Measurements from ENCODE around the gene MAPK14.

MAPK14 gene

DNA sequence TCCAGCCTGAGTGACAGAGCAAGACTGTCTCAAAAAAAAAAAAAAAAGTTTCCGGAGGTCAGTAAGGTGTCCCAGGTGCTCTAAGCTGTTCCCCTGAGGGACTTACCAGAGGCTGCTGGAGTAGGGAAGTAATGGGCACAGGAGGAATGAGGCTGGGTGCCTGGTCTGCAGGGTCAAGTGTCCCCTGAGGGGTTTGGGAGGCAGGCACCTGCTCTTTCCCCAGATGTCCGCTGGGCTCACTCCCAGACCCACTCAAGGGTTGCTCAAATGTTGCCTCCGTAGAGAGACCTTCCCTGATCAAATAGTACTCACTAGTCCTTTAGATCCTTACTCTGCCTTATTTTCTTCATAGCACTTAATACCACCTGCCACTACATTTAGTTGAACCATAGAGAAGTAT is 97.3 kb downstream of the MAPK14 start:
- Histone ChIP-seq H3K9me2 (ENCODE audit: low read depth, low read length) (no peaks in the 10 kb centered on the region), H3K9me3 (ENCODE audit: low read length) (no peaks in the 10 kb centered on the region), H3K79me2 (ENCODE audit: insufficient read depth, low read length) (no peaks in the 10 kb centered on the region), H3K36me3 (ENCODE audit: insufficient read depth, low read length) (no peaks in the 10 kb centered on the region), H3F3A (ENCODE audit: insufficient read depth, low read length) (no peaks in the 10 kb centered on the region), H3K4me1 (ENCODE audit: insufficient read depth, low read length, severe bottlenecking) (peaks cover 24% of the 10 kb centered on the region), H3K4me2 (ENCODE audit: low read length) (no peak overlapping the region), H3K27me3 (ENCODE audit: insufficient read depth, low read length) (no peaks in the 10 kb centered on the region), H3K27ac (ENCODE audit: low read depth, low read length, poor library complexity, severe bottlenecking) (no peak overlapping the region), H3K4me3 (ENCODE audit: low read depth, low read length, poor library complexity, severe bottlenecking) (no peak overlapping the region), H2AFZ (ENCODE audit: low read length) (no peak overlapping the region), H4K20me1 (ENCODE audit: insufficient read depth, low read length) (no peaks in the 10 kb centered on the region), H3K9ac (ENCODE audit: low read length) (no peak overlapping the region)
- no peak for TF ChIP-seq EZH2 (IDR thresholded peaks at IDR 0.05; ENCODE audit: borderline replicate concordance, low read length)
- TF ChIP-seq CTCF (IDR thresholded peaks at IDR 0.05; ENCODE audit: low read length) = no peak

DNA sequence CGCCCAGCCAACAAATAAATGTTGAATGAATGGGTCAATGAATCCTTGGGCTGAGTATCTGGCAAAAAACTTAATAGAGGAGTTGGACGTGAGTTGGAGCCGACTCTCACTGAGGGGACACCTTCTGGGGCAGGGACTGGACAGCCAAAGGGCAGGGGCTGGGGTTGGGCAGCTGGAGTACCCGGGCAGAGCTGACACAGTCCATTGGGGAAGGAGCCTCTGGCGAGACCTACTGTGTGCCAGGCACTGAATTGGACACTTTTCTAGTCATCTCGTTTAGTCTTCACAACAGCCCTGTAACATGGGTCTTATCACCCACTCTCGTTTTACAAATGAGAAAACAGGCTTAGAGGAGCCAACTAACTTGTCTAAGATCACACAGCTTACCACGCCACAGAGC is 98.0 kb downstream of the MAPK14 start:
- no peaks in the 10 kb centered on the region for H3F3A ChIP-seq (ENCODE audit: insufficient read depth, low read length)
- no peaks in the 10 kb centered on the region for H3K27me3 ChIP-seq (ENCODE audit: insufficient read depth, low read length)
- H3K9me2 ChIP-seq (ENCODE audit: low read depth, low read length) = no peaks in the 10 kb centered on the region
- TF ChIP-seq EZH2 (IDR thresholded peaks at IDR 0.05; ENCODE audit: borderline replicate concordance, low read length) (no peak), CTCF (IDR thresholded peaks at IDR 0.05; ENCODE audit: low read length) (no peak)
- H3K4me1 ChIP-seq (ENCODE audit: insufficient read depth, low read length, severe bottlenecking) = peaks cover 17% of the 10 kb centered on the region
- no peaks in the 10 kb centered on the region for H4K20me1 ChIP-seq (ENCODE audit: insufficient read depth, low read length)
- H3K27ac ChIP-seq (ENCODE audit: low read depth, low read length, poor library complexity, severe bottlenecking) = no peak overlapping the region
- no peak overlapping the region for H3K9ac ChIP-seq (ENCODE audit: low read length)
- no peaks in the 10 kb centered on the region for H3K79me2 ChIP-seq (ENCODE audit: insufficient read depth, low read length)
- no peaks in the 10 kb centered on the region for H3K9me3 ChIP-seq (ENCODE audit: low read length)
- H2AFZ ChIP-seq (ENCODE audit: low read length) = no peak overlapping the region
- H3K4me3 ChIP-seq (ENCODE audit: low read depth, low read length, poor library complexity, severe bottlenecking) = no peak overlapping the region
- no peaks in the 10 kb centered on the region for H3K36me3 ChIP-seq (ENCODE audit: insufficient read depth, low read length)
- no peak overlapping the region for H3K4me2 ChIP-seq (ENCODE audit: low read length)

DNA sequence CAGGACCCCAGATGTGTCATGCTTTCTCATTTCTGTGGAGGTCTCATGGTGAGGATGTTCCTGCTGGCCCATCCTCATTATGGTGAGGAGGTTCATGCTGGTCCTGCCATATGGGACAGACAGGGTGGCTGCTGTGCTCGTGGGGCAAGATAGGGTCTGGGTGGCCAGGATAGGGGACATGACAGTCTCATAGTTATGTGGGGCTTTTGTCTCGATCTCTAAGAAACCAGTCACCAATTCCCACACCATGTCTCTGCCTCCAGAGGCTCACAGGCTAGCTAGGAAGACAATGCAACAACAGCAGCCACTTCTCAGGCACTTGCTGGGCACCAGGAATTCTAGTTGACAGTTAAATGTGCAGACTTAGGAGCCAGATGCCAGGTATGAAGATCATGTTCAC is 98.5 kb downstream of the MAPK14 start:
- Histone ChIP-seq H3K4me2 (ENCODE audit: low read length) (no peak overlapping the region), H3F3A (ENCODE audit: insufficient read depth, low read length) (no peaks in the 10 kb centered on the region), H2AFZ (ENCODE audit: low read length) (no peak overlapping the region), H3K79me2 (ENCODE audit: insufficient read depth, low read length) (no peaks in the 10 kb centered on the region), H3K27ac (ENCODE audit: low read depth, low read length, poor library complexity, severe bottlenecking) (no peak overlapping the region), H3K4me3 (ENCODE audit: low read depth, low read length, poor library complexity, severe bottlenecking) (no peak overlapping the region), H3K36me3 (ENCODE audit: insufficient read depth, low read length) (no peaks in the 10 kb centered on the region), H3K4me1 (ENCODE audit: insufficient read depth, low read length, severe bottlenecking) (peaks cover 17% of the 10 kb centered on the region), H3K9me2 (ENCODE audit: low read depth, low read length) (no peaks in the 10 kb centered on the region), H3K27me3 (ENCODE audit: insufficient read depth, low read length) (no peaks in the 10 kb centered on the region), H4K20me1 (ENCODE audit: insufficient read depth, low read length) (no peaks in the 10 kb centered on the region), H3K9ac (ENCODE audit: low read length) (no peak overlapping the region), H3K9me3 (ENCODE audit: low read length) (no peaks in the 10 kb centered on the region)
- no peak for TF ChIP-seq EZH2 (IDR thresholded peaks at IDR 0.05; ENCODE audit: borderline replicate concordance, low read length)
- TF ChIP-seq CTCF (IDR thresholded peaks at IDR 0.05; ENCODE audit: low read length) = no peak
